GM23248 (cell line): ENCODE data around the gene ASAP2. TPM values are rescaled to one million over a fixed set of nuclear protein-coding genes. Genes with fewer than 3 reads are reported as not detected.

ENCODE experiments used
- DNase-seq: peaks from one replicate; pipeline ENCODE4 v3.0.0-alpha.2; 2015
- H2AFZ ChIP-seq: fragments of 200-600 bp; sonication (generic); 2 replicates; pipeline ENCODE4 v1.6.1; 2016; ENCODE audit warnings: antibody characterized with exemption
- H3F3A ChIP-seq: fragments of 200-600 bp; sonication (generic); 2 replicates; pipeline ENCODE4 v1.6.1; 2016; ENCODE audit warnings: mild to moderate bottlenecking, antibody characterized with exemption, mixed run types; ENCODE audit not compliant: insufficient read depth
- H3K27ac ChIP-seq: fragments of 200-600 bp; sonication (generic); 2 replicates; pipeline ENCODE4 v1.5.1; 2016; ENCODE audit warnings: mild to moderate bottlenecking
- H3K27me3 ChIP-seq: fragments of 200-600 bp; sonication (generic); replicated peaks from 2 replicates; pipeline ENCODE4 v1.6.1; 2016; ENCODE audit warnings: mild to moderate bottlenecking; ENCODE audit not compliant: insufficient read depth
- H3K36me3 ChIP-seq: fragments of 200-600 bp; sonication (generic); 2 replicates; pipeline ENCODE4 v1.6.1; 2016; ENCODE audit warnings: low read depth, mild to moderate bottlenecking
- H3K4me1 ChIP-seq: fragments of 200-600 bp; sonication (generic); 2 replicates; pipeline ENCODE4 v1.6.1; 2016; ENCODE audit warnings: mild to moderate bottlenecking; ENCODE audit not compliant: insufficient read depth
- H3K4me2 ChIP-seq: fragments of 200-600 bp; sonication (generic); one replicate; pipeline ENCODE4 v1.6.1; 2016; ENCODE audit warnings: mild to moderate bottlenecking; ENCODE audit not compliant: unreplicated experiment
- H3K4me3 ChIP-seq: fragments of 200-600 bp; sonication (generic); 2 replicates; pipeline ENCODE4 v1.5.1; 2016; ENCODE audit warnings: mild to moderate bottlenecking
- H3K79me2 ChIP-seq: fragments of 200-600 bp; sonication (generic); 2 replicates; pipeline ENCODE4 v1.6.1; 2016; ENCODE audit warnings: mild to moderate bottlenecking; ENCODE audit not compliant: insufficient read depth
- H3K9ac ChIP-seq: fragments of 200-600 bp; sonication (generic); 2 replicates; pipeline ENCODE4 v1.6.1; 2016; ENCODE audit warnings: mild to moderate bottlenecking
- H3K9me2 ChIP-seq: fragments of 200-600 bp; sonication (generic); 2 replicates; pipeline ENCODE4 v1.6.1; 2016; ENCODE audit warnings: mixed run types, mild to moderate bottlenecking, moderate library complexity; ENCODE audit not compliant: insufficient read depth
- H3K9me3 ChIP-seq: fragments of 200-600 bp; sonication (generic); one replicate; pipeline ENCODE4 v1.6.1; 2017; ENCODE audit warnings: low read depth
- H4K20me1 ChIP-seq: fragments of 200-600 bp; sonication (generic); 2 replicates; pipeline ENCODE4 v1.6.0; 2016; ENCODE audit not compliant: insufficient read depth
- EZH2 ChIP-seq: fragments of 200-600 bp; sonication (generic); IDR thresholded peaks from 2 replicates; pipeline ENCODE4 v1.6.1; 2018; ENCODE audit warnings: antibody characterized with exemption, mild to moderate bottlenecking; ENCODE audit not compliant: insufficient read depth, poor library complexity, severe bottlenecking
- EZH2phosphoT487 ChIP-seq: fragments of 200-600 bp; sonication (generic); IDR thresholded peaks from 2 replicates; pipeline ENCODE4 v1.6.1; 2018; ENCODE audit warnings: antibody characterized with exemption, moderate library complexity, mild to moderate bottlenecking, low read depth; ENCODE audit not compliant: insufficient read depth
- whole genome bisulfite sequencing, 2 experiments: methylation state at CpG; one replicate each; pipeline ENCODE4 v1.1.6; 2015 to 2017; ENCODE audit warnings: low lambda C conversion rate in 2 of 2, low coverage in 1 of 2; ENCODE audit errors: missing lambda C conversion rate in 2 of 2; 5-methylcytosine and 5-hydroxymethylcytosine counted together
- in situ Hi-C: fragments of 300-500 bp; cut with MboI; formaldehyde crosslinking; loops from 2 replicates; pipeline ENCODE4 v1.15.0; 2020
- polyA plus RNA-seq: library from polyadenylated mRNA; unstranded; fragments of >200 nt; fragmentation: Nextera tagmentation; extraction: Ambion mirVana; gene quantifications from 2 replicates; pipeline ENCODE4 v1.2.1, GENCODE V29; 2016
- total RNA-seq: library from RNA; depleted of rRNA; stranded (reverse); fragments of >200 nt; shearing (Covaris generic); gene quantifications from 2 replicates; pipeline ENCODE4 v1.2.3, GENCODE V29; 2014

ASAP2 gene
- total and polyA plus RNA-seq, 2 experiments from 2014 or later: 8.8 to 49.6 TPM

DNA sequence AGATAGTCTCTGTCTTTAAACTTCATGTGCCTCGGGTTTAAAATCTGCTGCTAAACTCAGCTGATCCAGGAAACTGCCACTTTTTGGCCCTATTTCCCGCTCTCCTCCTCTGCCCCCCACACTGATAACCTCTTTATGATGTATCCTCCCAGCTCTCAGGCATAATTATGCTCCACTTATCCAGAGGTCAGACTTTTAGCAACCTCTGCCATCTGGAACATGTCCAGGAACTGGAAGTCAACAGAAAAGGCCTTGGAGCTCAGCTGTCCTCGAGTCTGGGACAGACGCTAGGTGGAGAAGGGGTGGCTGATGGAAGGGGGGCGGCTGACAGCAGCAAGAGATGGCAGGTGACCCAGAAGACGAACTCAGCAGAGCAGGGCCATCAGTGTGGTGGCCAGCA, 41.2 kb downstream of the ASAP2 start:
- in situ Hi-C loops: no loop called here
- H3K4me3 ChIP-seq: no peak overlapping the region
- H3K27ac ChIP-seq: peak overlapping the region; percentile 95; the same call in 1 of the 2 replicates
- H3K9me2 ChIP-seq: no peaks in the 10 kb centered on the region
- peaks cover 99% of the 10 kb centered on the region for H3K79me2 ChIP-seq
- no peaks in the 10 kb centered on the region for H3K9me3 ChIP-seq
- no peaks in the 10 kb centered on the region for H4K20me1 ChIP-seq
- no peak overlapping the region for H2AFZ ChIP-seq
- TF ChIP-seq EZH2 (no peak), EZH2phosphoT487 (no peak)
- H3F3A ChIP-seq: peaks cover 47% of the 10 kb centered on the region
- no peaks in the 10 kb centered on the region for H3K36me3 ChIP-seq
- peaks cover 53% of the 10 kb centered on the region for H3K4me1 ChIP-seq
- no peaks in the 10 kb centered on the region for H3K27me3 ChIP-seq
- no peak for DNase-seq
- WGBS, 2 experiments: 75 to 82% methylated on average over 6 of the region's 6 CpGs
- H3K4me2 ChIP-seq: no peak overlapping the region
- no peak overlapping the region for H3K9ac ChIP-seq

DNA sequence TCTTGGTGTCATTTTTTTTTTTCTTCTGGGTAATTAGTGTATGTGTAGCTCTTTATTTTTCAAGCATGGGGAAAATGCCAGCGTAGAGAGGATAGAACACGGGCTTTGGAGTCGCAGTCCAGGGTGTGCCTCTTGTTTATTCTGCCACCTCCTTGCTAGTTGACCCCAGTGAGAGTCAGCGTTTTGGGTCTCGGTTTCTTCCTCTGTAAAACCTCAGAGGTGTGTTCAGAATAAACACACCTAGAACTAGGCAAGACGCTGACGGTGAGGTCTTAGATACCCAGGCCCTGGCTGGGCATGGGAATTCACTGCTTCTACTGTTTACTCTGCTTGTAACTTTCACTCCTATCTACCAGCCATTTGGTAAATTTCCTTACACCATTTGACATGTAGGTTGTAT, 41.8 kb downstream of the ASAP2 start:
- H2AFZ ChIP-seq: no peak overlapping the region
- in situ Hi-C loops: no loop called here
- H4K20me1 ChIP-seq: no peaks in the 10 kb centered on the region
- H3K9me3 ChIP-seq: no peaks in the 10 kb centered on the region
- 96 to 100% methylated on average over 7 of the region's 7 CpGs for WGBS, 2 experiments
- H3K4me1 ChIP-seq: peaks cover 53% of the 10 kb centered on the region
- no peaks in the 10 kb centered on the region for H3K36me3 ChIP-seq
- peaks cover 53% of the 10 kb centered on the region for H3F3A ChIP-seq
- H3K9ac ChIP-seq: peak overlapping the region; percentile 78
- H3K79me2 ChIP-seq: peaks cover 99% of the 10 kb centered on the region
- no peak for DNase-seq
- TF ChIP-seq EZH2 (no peak), EZH2phosphoT487 (no peak)
- no peaks in the 10 kb centered on the region for H3K9me2 ChIP-seq
- H3K27ac ChIP-seq: peak overlapping the region; percentile 95
- H3K27me3 ChIP-seq: no peaks in the 10 kb centered on the region
- H3K4me2 ChIP-seq: no peak overlapping the region
- no peak overlapping the region for H3K4me3 ChIP-seq

DNA sequence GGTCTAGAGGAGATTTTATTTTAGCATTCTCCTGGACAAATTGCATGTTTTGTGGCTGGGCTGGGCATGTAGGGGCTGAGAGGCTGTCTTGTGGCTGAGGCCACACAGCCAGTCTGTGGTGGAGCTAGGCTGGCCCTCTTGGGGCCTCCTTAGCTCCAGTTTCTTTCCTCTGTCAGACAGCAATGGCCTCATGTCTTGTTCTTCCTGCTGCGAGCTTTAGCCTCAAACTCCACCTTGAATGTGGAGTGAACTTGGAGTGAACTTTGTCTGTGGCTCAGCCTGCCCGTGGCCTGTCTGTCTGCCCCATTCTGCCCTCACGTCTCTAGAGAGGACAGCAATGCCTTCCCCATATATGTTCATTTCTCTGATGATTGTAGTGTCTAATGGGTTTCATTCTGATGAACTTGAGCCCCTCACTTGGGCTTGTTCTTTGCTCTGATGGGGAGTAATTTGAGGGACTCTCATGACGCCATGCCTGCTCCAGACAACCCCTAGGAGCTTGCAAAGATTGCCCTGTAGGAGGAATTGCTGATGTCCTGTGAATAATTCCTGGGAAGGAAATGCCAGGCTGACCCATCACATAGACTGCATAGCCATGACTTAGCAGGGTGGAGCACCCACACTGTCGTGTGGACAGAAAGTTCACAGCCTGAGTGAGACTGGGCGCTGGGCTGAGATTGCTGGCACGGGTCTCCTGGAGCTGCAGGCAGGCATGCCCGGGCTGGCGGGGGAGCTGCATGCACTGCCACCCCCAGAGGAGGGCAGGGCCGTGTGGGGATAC, 42.6 kb downstream of the ASAP2 start:
- no peaks in the 10 kb centered on the region for H3K9me3 ChIP-seq
- no peaks in the 10 kb centered on the region for H4K20me1 ChIP-seq
- H3K4me1 ChIP-seq: peaks cover 53% of the 10 kb centered on the region
- H3K4me3 ChIP-seq: peak overlapping the region; percentile 36
- TF ChIP-seq EZH2 (no peak), EZH2phosphoT487 (no peak)
- peaks cover 98% of the 10 kb centered on the region for H3K79me2 ChIP-seq
- H3K4me2 ChIP-seq: peak overlapping the region; percentile 56
- H2AFZ ChIP-seq: no peak overlapping the region
- WGBS, 2 experiments: 23 to 25% methylated on average over 10 of the region's 10 CpGs
- in situ Hi-C loops: no loop called here
- peak overlapping the region; percentile 95 for H3K27ac ChIP-seq
- no peaks in the 10 kb centered on the region for H3K9me2 ChIP-seq
- no peaks in the 10 kb centered on the region for H3K36me3 ChIP-seq
- peak; percentile 94 for DNase-seq
- no peaks in the 10 kb centered on the region for H3K27me3 ChIP-seq
- H3K9ac ChIP-seq: peak overlapping the region; percentile 78
- peaks cover 58% of the 10 kb centered on the region for H3F3A ChIP-seq

DNA sequence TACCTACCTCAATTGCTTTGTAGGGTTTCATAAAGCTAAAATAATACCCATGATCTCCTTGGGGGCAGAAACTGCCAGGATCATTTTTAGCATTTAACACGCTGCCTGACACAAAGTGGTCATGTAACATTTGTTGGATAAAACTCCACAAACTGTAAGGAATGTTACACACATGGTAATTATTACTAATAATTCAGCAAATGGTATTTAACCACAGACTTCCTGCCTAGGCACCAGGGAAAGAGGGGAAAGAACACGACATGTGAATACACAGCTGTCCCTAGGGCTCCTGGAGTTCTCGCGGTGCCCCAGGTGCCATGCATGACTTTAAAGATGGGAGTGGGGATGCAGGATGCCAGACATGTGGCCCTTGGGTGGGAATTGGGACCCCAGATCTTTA, 43.5 kb downstream of the ASAP2 start:
- peak overlapping the region; percentile 95 for H3K27ac ChIP-seq

More for the DNA sequence above, 43.5 kb downstream of the ASAP2 start:
- H3K9ac ChIP-seq: peak overlapping the region; percentile 78
- no peak overlapping the region for H2AFZ ChIP-seq
- H3K4me1 ChIP-seq: peaks cover 54% of the 10 kb centered on the region
- H3K36me3 ChIP-seq: no peaks in the 10 kb centered on the region
- H3K27me3 ChIP-seq: no peaks in the 10 kb centered on the region
- TF ChIP-seq EZH2 (no peak), EZH2phosphoT487 (no peak)
- peak overlapping the region; percentile 56 for H3K4me2 ChIP-seq
- WGBS, 2 experiments: 66 to 67% methylated on average over 4 of the region's 4 CpGs
- no peaks in the 10 kb centered on the region for H3K9me3 ChIP-seq
- H3F3A ChIP-seq: peaks cover 58% of the 10 kb centered on the region
- DNase-seq: no peak
- H3K79me2 ChIP-seq: peaks cover 98% of the 10 kb centered on the region
- H4K20me1 ChIP-seq: no peaks in the 10 kb centered on the region
- peak overlapping the region; percentile 36 for H3K4me3 ChIP-seq
- in situ Hi-C loops: no loop called here
- no peaks in the 10 kb centered on the region for H3K9me2 ChIP-seq
